ENCODE results near the gene PPP1R26.

DNA sequence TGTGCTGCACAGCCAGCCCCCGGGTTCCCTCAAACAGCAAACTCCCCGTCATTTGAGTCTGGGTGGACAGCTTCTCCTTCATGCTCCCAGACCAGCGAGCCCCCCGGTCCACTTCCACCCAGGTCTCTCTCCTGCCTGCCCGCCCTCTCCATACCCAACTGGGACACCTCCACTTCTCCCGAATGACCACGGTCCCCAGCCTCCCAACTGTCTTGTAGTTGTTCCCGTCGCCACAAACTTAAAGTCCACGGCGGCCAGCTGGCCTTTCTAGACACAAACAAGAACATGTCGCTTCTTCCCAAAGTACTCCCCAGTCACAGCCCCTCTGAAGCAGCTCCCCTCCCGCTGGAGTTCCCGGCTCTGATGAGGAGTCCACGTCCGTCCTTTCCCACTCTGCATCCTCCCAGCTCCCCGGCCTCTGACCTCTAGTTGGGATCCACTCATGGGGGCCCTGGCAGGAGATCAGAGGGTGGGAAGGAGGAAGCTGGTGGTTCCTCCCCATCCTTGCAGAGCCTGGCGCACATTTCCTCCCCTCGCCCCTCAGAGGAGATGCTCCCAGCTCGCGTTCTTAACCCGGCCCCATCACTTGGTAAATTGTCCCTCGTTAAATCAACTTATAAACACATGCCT is 24.1 kb upstream of the PPP1R26 start:
- TF ChIP-seq ZNF311 (CRISPR knock-in tag; IDR thresholded peaks at IDR 0.05) (no peak), NR3C1 (CRISPR knock-in tag; IDR thresholded peaks at IDR 0.05) (no peak), MYNN (IDR thresholded peaks at IDR 0.05) (no peak), MYNN (CRISPR knock-in tag; IDR thresholded peaks at IDR 0.05) (no peak), FOSL1 (tag; conservative IDR thresholded peaks at IDR 0.05) (no peak), SIN3A (IDR thresholded peaks at IDR 0.05; ENCODE audit: borderline replicate concordance in 2 of 2, control insufficient read depth in 1 of 2, low read depth in 2 of 2, low read length in 2 of 2) (no peak), RBFOX2 (IDR thresholded peaks at IDR 0.05; ENCODE audit: low read depth, low read length) (no peak), PHF8 (IDR thresholded peaks at IDR 0.05; ENCODE audit: borderline replicate concordance, low read length) (no peak)
- TF ChIP-seq, protein P1, sequence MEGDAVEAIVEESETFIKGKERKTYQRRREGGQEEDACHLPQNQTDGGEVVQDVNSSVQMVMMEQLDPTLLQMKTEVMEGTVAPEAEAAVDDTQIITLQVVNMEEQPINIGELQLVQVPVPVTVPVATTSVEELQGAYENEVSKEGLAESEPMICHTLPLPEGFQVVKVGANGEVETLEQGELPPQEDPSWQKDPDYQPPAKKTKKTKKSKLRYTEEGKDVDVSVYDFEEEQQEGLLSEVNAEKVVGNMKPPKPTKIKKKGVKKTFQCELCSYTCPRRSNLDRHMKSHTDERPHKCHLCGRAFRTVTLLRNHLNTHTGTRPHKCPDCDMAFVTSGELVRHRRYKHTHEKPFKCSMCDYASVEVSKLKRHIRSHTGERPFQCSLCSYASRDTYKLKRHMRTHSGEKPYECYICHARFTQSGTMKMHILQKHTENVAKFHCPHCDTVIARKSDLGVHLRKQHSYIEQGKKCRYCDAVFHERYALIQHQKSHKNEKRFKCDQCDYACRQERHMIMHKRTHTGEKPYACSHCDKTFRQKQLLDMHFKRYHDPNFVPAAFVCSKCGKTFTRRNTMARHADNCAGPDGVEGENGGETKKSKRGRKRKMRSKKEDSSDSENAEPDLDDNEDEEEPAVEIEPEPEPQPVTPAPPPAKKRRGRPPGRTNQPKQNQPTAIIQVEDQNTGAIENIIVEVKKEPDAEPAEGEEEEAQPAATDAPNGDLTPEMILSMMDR (IDR thresholded peaks at IDR 0.05 in 2 of 3, conservative IDR thresholded peaks at IDR 0.05 in 1 of 3; ENCODE audit: insufficient read depth in 2 of 3, low read depth in 1 of 3, low read length in 3 of 3), result no peak
- TF ChIP-seq, protein P2, sequence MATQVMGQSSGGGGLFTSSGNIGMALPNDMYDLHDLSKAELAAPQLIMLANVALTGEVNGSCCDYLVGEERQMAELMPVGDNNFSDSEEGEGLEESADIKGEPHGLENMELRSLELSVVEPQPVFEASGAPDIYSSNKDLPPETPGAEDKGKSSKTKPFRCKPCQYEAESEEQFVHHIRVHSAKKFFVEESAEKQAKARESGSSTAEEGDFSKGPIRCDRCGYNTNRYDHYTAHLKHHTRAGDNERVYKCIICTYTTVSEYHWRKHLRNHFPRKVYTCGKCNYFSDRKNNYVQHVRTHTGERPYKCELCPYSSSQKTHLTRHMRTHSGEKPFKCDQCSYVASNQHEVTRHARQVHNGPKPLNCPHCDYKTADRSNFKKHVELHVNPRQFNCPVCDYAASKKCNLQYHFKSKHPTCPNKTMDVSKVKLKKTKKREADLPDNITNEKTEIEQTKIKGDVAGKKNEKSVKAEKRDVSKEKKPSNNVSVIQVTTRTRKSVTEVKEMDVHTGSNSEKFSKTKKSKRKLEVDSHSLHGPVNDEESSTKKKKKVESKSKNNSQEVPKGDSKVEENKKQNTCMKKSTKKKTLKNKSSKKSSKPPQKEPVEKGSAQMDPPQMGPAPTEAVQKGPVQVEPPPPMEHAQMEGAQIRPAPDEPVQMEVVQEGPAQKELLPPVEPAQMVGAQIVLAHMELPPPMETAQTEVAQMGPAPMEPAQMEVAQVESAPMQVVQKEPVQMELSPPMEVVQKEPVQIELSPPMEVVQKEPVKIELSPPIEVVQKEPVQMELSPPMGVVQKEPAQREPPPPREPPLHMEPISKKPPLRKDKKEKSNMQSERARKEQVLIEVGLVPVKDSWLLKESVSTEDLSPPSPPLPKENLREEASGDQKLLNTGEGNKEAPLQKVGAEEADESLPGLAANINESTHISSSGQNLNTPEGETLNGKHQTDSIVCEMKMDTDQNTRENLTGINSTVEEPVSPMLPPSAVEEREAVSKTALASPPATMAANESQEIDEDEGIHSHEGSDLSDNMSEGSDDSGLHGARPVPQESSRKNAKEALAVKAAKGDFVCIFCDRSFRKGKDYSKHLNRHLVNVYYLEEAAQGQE (IDR thresholded peaks at IDR 0.05; ENCODE audit: borderline replicate concordance), result no peak
- TF ChIP-seq, protein P2 (CRISPR knock-in tag; IDR thresholded peaks at IDR 0.05; ENCODE audit: low read depth), result no peak
- TF ChIP-seq, protein P3, sequence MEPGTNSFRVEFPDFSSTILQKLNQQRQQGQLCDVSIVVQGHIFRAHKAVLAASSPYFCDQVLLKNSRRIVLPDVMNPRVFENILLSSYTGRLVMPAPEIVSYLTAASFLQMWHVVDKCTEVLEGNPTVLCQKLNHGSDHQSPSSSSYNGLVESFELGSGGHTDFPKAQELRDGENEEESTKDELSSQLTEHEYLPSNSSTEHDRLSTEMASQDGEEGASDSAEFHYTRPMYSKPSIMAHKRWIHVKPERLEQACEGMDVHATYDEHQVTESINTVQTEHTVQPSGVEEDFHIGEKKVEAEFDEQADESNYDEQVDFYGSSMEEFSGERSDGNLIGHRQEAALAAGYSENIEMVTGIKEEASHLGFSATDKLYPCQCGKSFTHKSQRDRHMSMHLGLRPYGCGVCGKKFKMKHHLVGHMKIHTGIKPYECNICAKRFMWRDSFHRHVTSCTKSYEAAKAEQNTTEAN (CRISPR knock-in tag; IDR thresholded peaks at IDR 0.05), result no peak

All from K562 (cell line).